A549 (cell line): ENCODE data around the gene ZIK1. TPM values are rescaled to one million over a fixed set of nuclear protein-coding genes. Genes with fewer than 3 reads are reported as not detected.

Source experiments
- ATAC-seq, 2 experiments: fragments of 200-7000 bp in 1 of 2; fragments of >200 bp in 1 of 2; cut with Nextera tagmentation in 1 of 2; cut with Tn5 transposase in 1 of 2; 3 replicates each; pipeline versions ENCODE4 v1.8.0 to v1.9.1; 2018 to 2020; ENCODE audit warnings: mild to moderate bottlenecking in 1 of 2, moderate library complexity in 1 of 2
- CTCF ChIA-PET: fragments of 300-600 bp; sonication (Branson Sonifier 250); formaldehyde crosslinking; extraction: SDS; loops from one replicate; lab custom pipeline; 2021; ENCODE audit warnings: antibody characterized with exemption, inconsistent platforms; lab: Yijun Ruan, JAX
- POLR2A ChIA-PET: fragments of 350-600 bp; formaldehyde crosslinking; extraction: SDS; loops from one replicate; lab custom pipeline; 2021; ENCODE audit warnings: antibody characterized with exemption, inconsistent platforms; lab: Yijun Ruan, JAX
- DNase-seq, 2 experiments: peaks; one replicate each; pipeline versions ENCODE4 v3.0.0 to v3.0.0-alpha.2; 2011 to 2016; ENCODE audit warnings: low read depth in 1 of 2, low spot score in 1 of 2
- FAIRE-seq: peaks from 2 replicates; lab custom pipeline; 2011; peaks lifted over from hg19 to GRCh38; lab: Jason Lieb, UNC
- H3K27ac ChIP-seq, 2 experiments: fragments of >200 bp; sonication (Bioruptor Twin); formaldehyde crosslinking; 3 replicates each; pipeline ENCODE4 v1.5.1; 2016 to 2017
- H3K4me1 ChIP-seq: fragments of >200 bp; sonication (Bioruptor Twin); formaldehyde crosslinking; 3 replicates; pipeline ENCODE4 v1.6.1; 2016
- H3K4me2 ChIP-seq: fragments of >200 bp; sonication (Bioruptor Twin); formaldehyde crosslinking; 3 replicates; pipeline ENCODE4 v1.6.1; 2016
- H3K4me3 ChIP-seq: fragments of >200 bp; sonication (Bioruptor Twin); formaldehyde crosslinking; 3 replicates; pipeline ENCODE4 v1.5.1; 2016
- H3K9me3 ChIP-seq: fragments of >200 bp; sonication (Bioruptor Twin); formaldehyde crosslinking; 3 replicates; pipeline ENCODE4 v1.6.1; 2016
- CBX8 ChIP-seq: fragments of 200-600 bp; sonication (generic); IDR thresholded peaks from 2 replicates; pipeline ENCODE4 v1.6.1; 2016
- CHD2 ChIP-seq: fragments of 150-350 bp; IDR thresholded peaks from 2 replicates; pipeline ENCODE4 v1.6.1; 2014; ENCODE audit warnings: low read length; ENCODE audit not compliant: partially characterized antibody
- EHF ChIP-seq: fragments of 250-450 bp; sonication (Bioruptor Pico); IDR thresholded peaks from 2 replicates; pipeline ENCODE4 v1.5.0; 2020; ENCODE audit warnings: mild to moderate bottlenecking
- EP300 ChIP-seq, 2 experiments: fragments of >200 bp; sonication (Bioruptor Twin); formaldehyde crosslinking; IDR thresholded peaks; 2 replicates in 1 of 2; 3 replicates in 1 of 2; pipeline ENCODE4 v1.6.1; 2016 to 2017
- ESRRA ChIP-seq: fragments of 150-350 bp; IDR thresholded peaks from 2 replicates; pipeline ENCODE4 v1.6.1; 2014; ENCODE audit warnings: mild to moderate bottlenecking, low read length, borderline replicate concordance
- FOSB ChIP-seq: fragments of 250-450 bp; sonication (Bioruptor Pico); IDR thresholded peaks from 2 replicates; pipeline ENCODE4 v1.5.0; 2020; ENCODE audit warnings: mild to moderate bottlenecking, moderate library complexity
- HOXB13 ChIP-seq: fragments of 250-450 bp; sonication (Bioruptor Pico); IDR thresholded peaks from 2 replicates; pipeline ENCODE4 v1.5.0; 2020; ENCODE audit warnings: low read depth, mild to moderate bottlenecking, moderate library complexity
- JUN ChIP-seq, 2 experiments: fragments of >200 bp; sonication (Bioruptor Twin); formaldehyde crosslinking; IDR thresholded peaks; 2 replicates in 1 of 2; 3 replicates in 1 of 2; pipeline ENCODE4 v1.6.1; 2016 to 2017
- MAZ ChIP-seq: fragments of 150-350 bp; IDR thresholded peaks from 2 replicates; pipeline ENCODE4 v1.6.1; 2014; ENCODE audit warnings: antibody characterized with exemption, low read depth, low read length, borderline replicate concordance
- NPAS2 ChIP-seq: fragments of 250-450 bp; sonication (Bioruptor Pico); IDR thresholded peaks from 2 replicates; pipeline ENCODE4 v1.8.0; 2022; ENCODE audit warnings: mild to moderate bottlenecking, moderate library complexity, borderline replicate concordance
- PBX3 ChIP-seq: IDR thresholded peaks from 2 replicates; pipeline ENCODE4 v1.6.1; 2012
- RAD21 ChIP-seq, 2 experiments: fragments of >200 bp in 1 of 2; sonication (Bioruptor Twin) in 1 of 2; formaldehyde crosslinking in 1 of 2; IDR thresholded peaks in 1 of 2; conservative IDR thresholded peaks in 1 of 2; 2 replicates in 1 of 2; 3 replicates in 1 of 2; pipeline ENCODE4 v1.6.1; 2012 to 2018; ENCODE audit warnings: inconsistent platforms in 1 of 2
- RNF2 ChIP-seq: fragments of 200-600 bp; sonication (generic); IDR thresholded peaks from 2 replicates; pipeline ENCODE4 v1.6.1; 2016; ENCODE audit warnings: low read depth, mild to moderate bottlenecking, antibody characterized with exemption, moderate library complexity, borderline replicate concordance
- SMC3 ChIP-seq: fragments of >200 bp; sonication (Bioruptor Twin); formaldehyde crosslinking; IDR thresholded peaks from 3 replicates; pipeline ENCODE4 v1.6.1; 2018; ENCODE audit warnings: inconsistent platforms
- SREBF2 ChIP-seq: fragments of 450-650 bp; IDR thresholded peaks from 2 replicates; pipeline ENCODE4 v1.6.1; 2014; ENCODE audit warnings: mild to moderate bottlenecking, moderate library complexity
- TFCP2L1 ChIP-seq: fragments of 250-450 bp; sonication (Bioruptor Pico); IDR thresholded peaks from 2 replicates; pipeline ENCODE4 v1.5.0; 2021; ENCODE audit warnings: mild to moderate bottlenecking
- ZC3H11A ChIP-seq: fragments of 450-650 bp; IDR thresholded peaks from 2 replicates; pipeline ENCODE4 v1.6.1; 2014; ENCODE audit warnings: antibody characterized with exemption, mild to moderate bottlenecking
- ZFP36 ChIP-seq: fragments of 450-650 bp; IDR thresholded peaks from 2 replicates; pipeline ENCODE4 v1.6.1; 2014; ENCODE audit warnings: borderline replicate concordance; ENCODE audit not compliant: partially characterized antibody
- ZSCAN20 ChIP-seq: fragments of 250-450 bp; sonication (Bioruptor Pico); IDR thresholded peaks from 2 replicates; pipeline ENCODE4 v1.8.0; 2022; ENCODE audit warnings: mild to moderate bottlenecking, moderate library complexity
- WGBS: methylation state at CpG from one replicate; pipeline ENCODE4 v1.1.6; 2017; ENCODE audit errors: missing lambda C conversion rate; 5-methylcytosine and 5-hydroxymethylcytosine counted together
- polyA plus RNA-seq, 4 experiments: library from polyadenylated mRNA; depleted of rRNA in 3 of 4; stranded (reverse); fragments of >200 nt; fragmentation: RNase III in 1 of 4; extraction: RNeasy Plus Mini Kit Qiagen cat#74134 plus additional on column Dnase treatment in 1 of 4; gene quantifications; 2 replicates in 3 of 4; 3 replicates in 1 of 4; pipeline ENCODE4 v1.2.3, GENCODE V29; 2011 to 2017

Gene ZIK1
- polyA plus RNA-seq, 2 of the 4 experiments (the other 2 are of a cell fraction): 0.03 TPM; not detected in 1

GRCh38 chr19:57560049-57560491, 23.9 kb upstream of the ZIK1 start:
- no peaks in the 10 kb centered on the region for H3K4me1 ChIP-seq
- DNase-seq (no peak), FAIRE-seq (no peak), ATAC-seq (peak; percentile 9 to 23; a peak in 4 of 6 replicates)
- TF ChIP-seq CHD2 (no peak), TFCP2L1 (CRISPR knock-in tag) (no peak), SMC3 (no peak), MAZ (no peak), JUN (IDR thresholded peaks at IDR 0.05) (no peak), NPAS2 (CRISPR knock-in tag) (no peak), RNF2 (no peak)
- CTCF ChIA-PET: interaction anchor here (0.7 kb wide), 1 partner anchor 58 kb away, joined by 3 read pairs; no protein-coding TSS in a partner anchor
- H3K27ac ChIP-seq: no peak overlapping the region
- POLR2A ChIA-PET: no interaction called here
- WGBS: 26% methylated on average over 14 of the region's 23 CpGs
- peaks cover 92% of the 10 kb centered on the region for H3K9me3 ChIP-seq
- H3K4me2 ChIP-seq: peak overlapping the region; percentile 80
- H3K4me3 ChIP-seq: peak overlapping the region; percentile 86

- FAIRE-seq: no peak
- no peaks in the 10 kb centered on the region for H3K4me1 ChIP-seq
- H3K9me3 ChIP-seq: peaks cover 96% of the 10 kb centered on the region
- no peak for TF ChIP-seq EHF (CRISPR knock-in tag)
- TF ChIP-seq ZFP36: peak; percentile 10
- TF ChIP-seq, all 56 proteins: peak for 1
- 3% methylated on average over 1 of the region's 1 CpG for WGBS
- H3K27ac ChIP-seq: no peak overlapping the region
- no peak for DNase-seq
- CTCF ChIA-PET: no interaction called here
- ATAC-seq: no peak
- POLR2A ChIA-PET: no interaction called here
- no peak overlapping the region for H3K4me2 ChIP-seq
- H3K4me3 ChIP-seq: no peak overlapping the region
These were observed 20.4 kb upstream of the ZIK1 start for GRCh38 chr19:57563547-57563946.

- no peak overlapping the region for H3K4me2 ChIP-seq
- WGBS: 11% methylated on average over 7 of the region's 7 CpGs
- no peak for ATAC-seq
- H3K4me1 ChIP-seq: no peaks in the 10 kb centered on the region
- H3K9me3 ChIP-seq: peaks cover 98% of the 10 kb centered on the region
- CTCF ChIA-PET: interaction anchor here (0.9 kb wide), 1 partner anchor 41 kb away, joined by 3 read pairs; no protein-coding TSS in a partner anchor
- peak in 1 of 2 experiments; percentile 60 for DNase-seq
- no peak overlapping the region for H3K4me3 ChIP-seq
- no peak for FAIRE-seq
- TF ChIP-seq RAD21 (conservative IDR thresholded peaks at IDR 0.05 in 1 of 2, IDR thresholded peaks at IDR 0.05 in 1 of 2) (peak in 1 of 2 experiments; percentile 20; a peak in 1 of 5 replicates), ZSCAN20 (no peak)
- TF ChIP-seq, all 56 proteins: peak for 1
- POLR2A ChIA-PET: no interaction called here
- H3K27ac ChIP-seq: no peak overlapping the region
These were observed 17.3 kb upstream of the ZIK1 start for GRCh38 chr19:57566396-57567265.

- ChIA-PET CTCF (no interaction called here), POLR2A (no interaction called here)
- no peak for TF ChIP-seq FOSB (CRISPR knock-in tag)
- no peak for TF ChIP-seq ZC3H11A
- no peak for TF ChIP-seq ZSCAN20
- no peak for TF ChIP-seq EP300 (IDR thresholded peaks at IDR 0.05)
- TF ChIP-seq CBX8: no peak
- TF ChIP-seq SREBF2: no peak
- no peak for TF ChIP-seq RNF2
- TF ChIP-seq RAD21 (conservative IDR thresholded peaks at IDR 0.05 in 1 of 2, IDR thresholded peaks at IDR 0.05 in 1 of 2): no peak
- TF ChIP-seq ESRRA: no peak
- no peak for TF ChIP-seq PBX3
- TF ChIP-seq HOXB13 (CRISPR knock-in tag): no peak
- Histone ChIP-seq H3K9me3 (peaks cover 100% of the 10 kb centered on the region), H3K27ac (no peak overlapping the region), H3K4me1 (no peaks in the 10 kb centered on the region), H3K4me2 (no peak overlapping the region), H3K4me3 (no peak overlapping the region)
- FAIRE-seq (no peak), DNase-seq (no peak), ATAC-seq (no peak)
These were observed 13.2 kb upstream of the ZIK1 start for GRCh38 chr19:57570707-57571106.
